Neural progenitor cell (in vitro differentiated cells): ENCODE results near the gene FYN.

Experiments used
- EZH2 ChIP-seq: fragments of 200-600 bp; sonication (generic); IDR thresholded peaks from 2 replicates; pipeline ENCODE4 v1.6.1; 2017; ENCODE audit warnings: antibody characterized with exemption, mild to moderate bottlenecking, moderate library complexity
- EZH2phosphoT487 ChIP-seq: fragments of 200-600 bp; sonication (generic); IDR thresholded peaks from 2 replicates; pipeline ENCODE4 v1.6.1; 2017; ENCODE audit warnings: antibody characterized with exemption
- TF ChIP-seq, protein P1 (sequence below): fragments of 200-600 bp; sonication (generic); IDR thresholded peaks from 2 replicates; pipeline ENCODE4 v1.5.1; 2017; ENCODE audit warnings: antibody characterized with exemption, mild to moderate bottlenecking

DNA sequence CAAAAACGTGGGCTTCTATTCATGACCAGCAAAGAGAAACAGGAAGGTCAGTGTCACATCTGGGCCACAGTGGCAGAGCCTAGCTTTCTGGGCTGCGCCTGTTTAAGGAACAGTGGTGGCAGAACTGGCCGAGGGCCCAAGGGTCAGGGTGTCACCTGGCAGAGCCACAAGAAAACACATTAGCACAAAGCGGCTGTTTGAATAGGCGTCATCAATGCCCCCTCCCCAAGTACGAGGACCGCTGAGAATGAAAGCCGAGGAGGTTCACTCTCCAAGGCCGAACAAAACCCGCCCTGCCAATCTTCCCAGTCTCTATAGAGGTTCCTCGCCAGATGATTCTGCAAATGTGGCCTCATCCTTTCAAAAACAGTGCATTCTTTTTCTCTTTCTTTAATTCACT is 142.4 kb downstream of the FYN start:
- TF ChIP-seq, protein P1, sequence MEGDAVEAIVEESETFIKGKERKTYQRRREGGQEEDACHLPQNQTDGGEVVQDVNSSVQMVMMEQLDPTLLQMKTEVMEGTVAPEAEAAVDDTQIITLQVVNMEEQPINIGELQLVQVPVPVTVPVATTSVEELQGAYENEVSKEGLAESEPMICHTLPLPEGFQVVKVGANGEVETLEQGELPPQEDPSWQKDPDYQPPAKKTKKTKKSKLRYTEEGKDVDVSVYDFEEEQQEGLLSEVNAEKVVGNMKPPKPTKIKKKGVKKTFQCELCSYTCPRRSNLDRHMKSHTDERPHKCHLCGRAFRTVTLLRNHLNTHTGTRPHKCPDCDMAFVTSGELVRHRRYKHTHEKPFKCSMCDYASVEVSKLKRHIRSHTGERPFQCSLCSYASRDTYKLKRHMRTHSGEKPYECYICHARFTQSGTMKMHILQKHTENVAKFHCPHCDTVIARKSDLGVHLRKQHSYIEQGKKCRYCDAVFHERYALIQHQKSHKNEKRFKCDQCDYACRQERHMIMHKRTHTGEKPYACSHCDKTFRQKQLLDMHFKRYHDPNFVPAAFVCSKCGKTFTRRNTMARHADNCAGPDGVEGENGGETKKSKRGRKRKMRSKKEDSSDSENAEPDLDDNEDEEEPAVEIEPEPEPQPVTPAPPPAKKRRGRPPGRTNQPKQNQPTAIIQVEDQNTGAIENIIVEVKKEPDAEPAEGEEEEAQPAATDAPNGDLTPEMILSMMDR: no peak
- no peak for TF ChIP-seq EZH2
- no peak for TF ChIP-seq EZH2phosphoT487
